Karpas-422 (cell line): ENCODE data around the gene NDUFA13. TPM values are rescaled to one million over a fixed set of nuclear protein-coding genes. Genes with fewer than 3 reads are reported as not detected.

Experiments used
- DNase-seq: peaks from one replicate; pipeline ENCODE4 v3.0.0-alpha.2; 2015
- H2AFZ ChIP-seq: fragments of 200-600 bp; sonication (generic); 2 replicates; pipeline ENCODE4 v1.6.1; 2014; ENCODE audit warnings: antibody characterized with exemption, low read length, mixed read lengths
- H3K27ac ChIP-seq: fragments of 200-600 bp; sonication (generic); 2 replicates; pipeline ENCODE4 v1.5.1; 2014; ENCODE audit warnings: mild to moderate bottlenecking, low read length, moderate library complexity
- H3K27me3 ChIP-seq: fragments of 200-600 bp; sonication (generic); 2 replicates; pipeline ENCODE4 v1.6.1; 2014; ENCODE audit warnings: low read length, mixed read lengths
- H3K36me3 ChIP-seq: fragments of 200-600 bp; sonication (generic); 2 replicates; pipeline ENCODE4 v1.6.1; 2014; ENCODE audit warnings: low read length, mixed read lengths; ENCODE audit not compliant: insufficient read depth
- H3K4me1 ChIP-seq: fragments of 200-600 bp; sonication (generic); 2 replicates; pipeline ENCODE4 v1.6.1; 2014; ENCODE audit warnings: mild to moderate bottlenecking, low read length, mixed read lengths
- H3K4me2 ChIP-seq: fragments of 200-600 bp; sonication (generic); 2 replicates; pipeline ENCODE4 v1.6.1; 2014; ENCODE audit warnings: low read length, low read depth, mild to moderate bottlenecking; ENCODE audit not compliant: poor library complexity, severe bottlenecking
- H3K4me3 ChIP-seq: fragments of 200-600 bp; sonication (generic); 2 replicates; pipeline ENCODE4 v1.5.1; 2014; ENCODE audit warnings: mild to moderate bottlenecking, antibody characterized with exemption, low read length, mixed read lengths
- H3K79me2 ChIP-seq: fragments of 200-600 bp; sonication (generic); 2 replicates; pipeline ENCODE4 v1.6.1; 2014; ENCODE audit warnings: mild to moderate bottlenecking, low read length, mixed read lengths
- H3K9ac ChIP-seq: fragments of 200-600 bp; sonication (generic); 2 replicates; pipeline ENCODE4 v1.6.0; 2014; ENCODE audit warnings: low read length
- H3K9me2 ChIP-seq: fragments of 200-600 bp; sonication (generic), shearing (Covaris generic); replicated peaks from 2 replicates; pipeline ENCODE4 v1.6.0; 2014; ENCODE audit warnings: mild to moderate bottlenecking, low read length, moderate library complexity; ENCODE audit not compliant: insufficient read depth
- H3K9me3 ChIP-seq: fragments of 300-700, 200-600 bp; sonication (generic); 2 replicates; pipeline ENCODE4 v1.6.1; 2014; ENCODE audit warnings: low read length, mixed read lengths
- H4K20me1 ChIP-seq: fragments of 200-600 bp; sonication (generic); 2 replicates; pipeline ENCODE4 v1.6.1; 2014; ENCODE audit warnings: mild to moderate bottlenecking, antibody characterized with exemption, low read length, low read depth; ENCODE audit not compliant: insufficient read depth
- total RNA-seq: library from RNA; depleted of rRNA; stranded (reverse); fragments of >200 nt; shearing (Covaris generic); gene quantifications from 2 replicates; pipeline ENCODE4 v1.2.3, GENCODE V29; 2014; ENCODE audit warnings: low replicate concordance

Gene NDUFA13
- total RNA-seq, 1 experiment from 2014 or later = 255 TPM

- H4K20me1 ChIP-seq = no peaks in the 10 kb centered on the region
- no peak overlapping the region for H3K4me2 ChIP-seq
- no peak for DNase-seq
- H2AFZ ChIP-seq = no peak overlapping the region
- H3K4me1 ChIP-seq = no peaks in the 10 kb centered on the region
- H3K9ac ChIP-seq = no peak overlapping the region
- H3K79me2 ChIP-seq = no peaks in the 10 kb centered on the region
- no peaks in the 10 kb centered on the region for H3K9me2 ChIP-seq
- H3K4me3 ChIP-seq = no peak overlapping the region
- no peak overlapping the region for H3K27ac ChIP-seq
- H3K36me3 ChIP-seq = 0 out of 2 replicates have a peak, but pooled peaks cover 10% of the 10 kb centered on the region
- H3K27me3 ChIP-seq = no peaks in the 10 kb centered on the region
- H3K9me3 ChIP-seq = no peaks in the 10 kb centered on the region
Observed at GRCh38 chr19:19502808-19503602, 13.0 kb upstream of the NDUFA13 start.

DNA sequence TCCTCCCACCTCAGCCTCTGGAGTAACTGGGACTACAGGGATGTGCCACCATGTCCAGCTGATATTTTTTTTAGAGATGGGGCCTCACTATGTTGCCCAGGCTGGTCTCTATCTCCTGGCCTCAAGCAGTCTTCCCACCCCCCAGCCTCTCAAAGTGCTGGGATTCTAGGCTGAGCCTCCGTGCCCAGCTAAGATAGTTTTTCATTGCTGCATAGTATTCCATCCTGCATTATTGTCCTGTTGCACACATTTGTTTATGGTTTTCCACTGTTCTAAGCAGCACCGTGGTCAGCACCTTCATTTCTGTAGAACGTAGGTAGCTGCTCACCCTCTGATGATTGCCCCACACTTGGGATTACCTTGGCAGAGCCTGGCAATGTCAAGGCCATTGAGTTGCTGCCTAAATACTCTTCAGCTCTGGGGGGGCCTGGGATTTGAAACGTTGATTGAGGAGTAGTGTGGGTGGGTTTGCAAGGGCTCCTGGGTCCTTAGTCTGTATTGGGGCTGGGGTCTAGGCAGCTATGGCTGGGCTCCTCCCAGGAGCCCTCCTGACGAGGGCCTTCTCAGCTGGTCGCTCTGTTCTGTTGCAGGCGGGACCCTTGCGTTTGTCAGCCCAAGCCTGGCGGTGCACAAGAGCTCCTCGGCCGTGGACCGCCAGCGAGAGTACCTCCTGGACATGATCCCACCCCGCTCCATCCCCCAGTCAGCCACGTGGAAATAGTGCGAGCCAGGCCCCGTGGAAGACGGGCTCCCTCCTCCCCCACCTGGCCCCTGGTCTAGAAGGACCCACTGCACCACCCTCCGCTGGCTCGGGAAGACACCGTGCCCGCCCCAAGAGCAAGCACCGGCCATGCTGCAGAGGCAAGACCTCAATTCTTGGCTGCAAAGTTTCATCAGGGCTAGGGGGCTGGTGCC, 11.0 kb upstream of the NDUFA13 start:
- Histone ChIP-seq H3K9ac (no peak overlapping the region), H3K4me3 (no peak overlapping the region), H3K9me2 (no peaks in the 10 kb centered on the region), H2AFZ (no peak overlapping the region), H3K4me2 (no peak overlapping the region), H3K4me1 (no peaks in the 10 kb centered on the region), H3K36me3 (0 out of 2 replicates have a peak, but pooled peaks cover 10% of the 10 kb centered on the region), H3K9me3 (no peaks in the 10 kb centered on the region), H3K27ac (no peak overlapping the region), H3K27me3 (no peaks in the 10 kb centered on the region), H3K79me2 (no peaks in the 10 kb centered on the region), H4K20me1 (no peaks in the 10 kb centered on the region)
- DNase-seq = no peak

DNA sequence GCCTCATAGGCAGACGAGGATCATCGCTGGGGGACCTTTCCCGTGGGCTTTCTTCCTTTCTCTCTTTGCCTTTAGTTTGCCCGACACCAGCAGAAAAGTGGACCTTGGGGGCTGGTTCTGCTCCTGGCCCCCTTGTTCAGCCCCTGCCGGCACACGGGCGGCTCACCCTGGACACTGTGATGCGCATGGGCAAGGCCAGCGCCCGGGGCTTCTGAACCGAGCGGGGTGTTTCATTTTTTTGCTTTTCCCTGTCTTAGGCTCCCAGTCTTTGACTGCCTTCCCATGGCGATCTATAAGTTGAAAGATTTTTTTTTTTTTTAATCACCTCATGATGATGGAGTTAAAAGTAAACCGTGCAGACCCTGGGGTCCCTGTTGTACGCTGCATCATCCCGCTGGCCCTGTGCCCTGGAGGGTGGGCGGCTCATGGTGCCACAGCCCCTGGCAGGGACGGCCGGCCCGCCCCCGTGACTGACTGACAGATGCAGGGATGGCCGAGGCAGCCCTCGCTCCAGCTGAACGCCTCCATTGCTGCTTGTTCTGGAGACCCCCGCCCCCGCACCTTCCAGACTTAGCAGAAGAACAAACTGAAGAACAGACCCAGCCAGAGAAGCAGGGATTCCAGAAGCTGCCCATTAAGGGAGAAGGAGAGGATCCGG, 10.2 kb upstream of the NDUFA13 start:
- H3K79me2 ChIP-seq = no peaks in the 10 kb centered on the region
- H3K27me3 ChIP-seq = no peaks in the 10 kb centered on the region
- H3K4me1 ChIP-seq = no peaks in the 10 kb centered on the region
- H3K4me2 ChIP-seq = no peak overlapping the region
- H2AFZ ChIP-seq = no peak overlapping the region
- H4K20me1 ChIP-seq = no peaks in the 10 kb centered on the region
- DNase-seq = no peak
- no peaks in the 10 kb centered on the region for H3K9me3 ChIP-seq
- H3K9ac ChIP-seq = no peak overlapping the region
- H3K9me2 ChIP-seq = no peaks in the 10 kb centered on the region
- no peak overlapping the region for H3K27ac ChIP-seq
- 0 out of 2 replicates have a peak, but pooled peaks cover 10% of the 10 kb centered on the region for H3K36me3 ChIP-seq
- H3K4me3 ChIP-seq = no peak overlapping the region

GRCh38 chr19:19506592-19506991, 9.4 kb upstream of the NDUFA13 start:
- H3K9me3 ChIP-seq = no peaks in the 10 kb centered on the region
- no peaks in the 10 kb centered on the region for H3K9me2 ChIP-seq
- 0 out of 2 replicates have a peak, but pooled peaks cover 10% of the 10 kb centered on the region for H3K36me3 ChIP-seq
- H3K4me1 ChIP-seq = no peaks in the 10 kb centered on the region
- H3K27ac ChIP-seq = no peak overlapping the region
- no peaks in the 10 kb centered on the region for H3K79me2 ChIP-seq
- H3K9ac ChIP-seq = no peak overlapping the region
- H2AFZ ChIP-seq = no peak overlapping the region
- no peaks in the 10 kb centered on the region for H3K27me3 ChIP-seq
- DNase-seq = no peak
- H3K4me3 ChIP-seq = no peak overlapping the region
- H3K4me2 ChIP-seq = no peak overlapping the region
- H4K20me1 ChIP-seq = no peaks in the 10 kb centered on the region

GRCh38 chr19:19507354-19507753, 8.7 kb upstream of the NDUFA13 start:
- Histone ChIP-seq H3K27me3 (no peaks in the 10 kb centered on the region), H3K4me1 (no peaks in the 10 kb centered on the region), H3K79me2 (no peaks in the 10 kb centered on the region), H3K36me3 (0 out of 2 replicates have a peak, but pooled peaks cover 10% of the 10 kb centered on the region), H3K9me3 (no peaks in the 10 kb centered on the region), H2AFZ (no peak overlapping the region), H3K9ac (no peak overlapping the region), H3K4me2 (no peak overlapping the region), H4K20me1 (no peaks in the 10 kb centered on the region), H3K9me2 (no peaks in the 10 kb centered on the region), H3K27ac (no peak overlapping the region), H3K4me3 (no peak overlapping the region)
- DNase-seq = no peak

GRCh38 chr19:19508217-19508616, 7.8 kb upstream of the NDUFA13 start:
- Histone ChIP-seq H3K9me2 (no peaks in the 10 kb centered on the region), H3K4me3 (no peak overlapping the region), H4K20me1 (no peaks in the 10 kb centered on the region), H3K36me3 (0 out of 2 replicates have a peak, but pooled peaks cover 9% of the 10 kb centered on the region), H3K79me2 (no peaks in the 10 kb centered on the region), H2AFZ (no peak overlapping the region), H3K27me3 (no peaks in the 10 kb centered on the region), H3K4me1 (no peaks in the 10 kb centered on the region), H3K4me2 (no peak overlapping the region), H3K27ac (no peak overlapping the region), H3K9ac (no peak overlapping the region), H3K9me3 (no peaks in the 10 kb centered on the region)
- DNase-seq = no peak

- H3K9me2 ChIP-seq = no peaks in the 10 kb centered on the region
- no peaks in the 10 kb centered on the region for H3K36me3 ChIP-seq
- H3K9me3 ChIP-seq = no peaks in the 10 kb centered on the region
- H3K4me3 ChIP-seq = no peak overlapping the region
- no peaks in the 10 kb centered on the region for H3K79me2 ChIP-seq
- no peak overlapping the region for H3K27ac ChIP-seq
- DNase-seq = no peak
- H3K4me1 ChIP-seq = peaks cover 5% of the 10 kb centered on the region
- no peaks in the 10 kb centered on the region for H3K27me3 ChIP-seq
- H3K4me2 ChIP-seq = no peak overlapping the region
- no peak overlapping the region for H3K9ac ChIP-seq
- no peaks in the 10 kb centered on the region for H4K20me1 ChIP-seq
- H2AFZ ChIP-seq = no peak overlapping the region
Observed at GRCh38 chr19:19510432-19510831, 5.6 kb upstream of the NDUFA13 start.

DNA sequence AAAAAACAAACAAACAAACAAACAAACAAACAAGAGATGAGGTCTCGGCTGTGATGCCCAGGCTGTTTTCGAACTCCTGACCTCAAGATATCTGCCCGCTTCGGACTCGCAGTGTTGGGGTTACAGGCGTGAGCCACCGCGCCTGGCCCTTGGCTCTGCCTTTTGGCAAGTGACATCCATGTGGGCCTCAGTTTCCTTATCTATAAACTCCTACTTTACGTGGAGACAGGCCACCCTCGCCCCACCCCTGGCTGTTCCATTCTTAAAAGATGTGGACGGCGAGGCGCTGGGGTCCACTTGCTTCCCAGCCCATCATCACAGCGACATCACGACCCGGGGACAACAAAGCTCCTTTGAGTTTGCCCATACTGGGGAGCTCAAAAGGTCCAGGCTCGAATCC, 2.3 kb upstream of the NDUFA13 start:
- H2AFZ ChIP-seq = no peak overlapping the region
- H3K9me2 ChIP-seq = no peaks in the 10 kb centered on the region
- H3K4me2 ChIP-seq = no peak overlapping the region
- H3K36me3 ChIP-seq = peaks cover 2% of the 10 kb centered on the region; the same call in 1 of the 2 replicates
- H4K20me1 ChIP-seq = no peaks in the 10 kb centered on the region
- H3K79me2 ChIP-seq = peaks cover 26% of the 10 kb centered on the region
- no peaks in the 10 kb centered on the region for H3K27me3 ChIP-seq
- no peak overlapping the region for H3K9ac ChIP-seq
- DNase-seq = no peak
- H3K4me3 ChIP-seq = no peak overlapping the region
- no peaks in the 10 kb centered on the region for H3K9me3 ChIP-seq
- H3K4me1 ChIP-seq = peaks cover 19% of the 10 kb centered on the region
- no peak overlapping the region for H3K27ac ChIP-seq
